Measurements from ENCODE around the gene COA3. TPM values are rescaled to one million over a fixed set of nuclear protein-coding genes. Genes with fewer than 3 reads are reported as not detected.

Gene COA3
- total RNA-seq, 4 donors from 2014 or later = 40.9 to 100 (median 51.8) TPM

DNA sequence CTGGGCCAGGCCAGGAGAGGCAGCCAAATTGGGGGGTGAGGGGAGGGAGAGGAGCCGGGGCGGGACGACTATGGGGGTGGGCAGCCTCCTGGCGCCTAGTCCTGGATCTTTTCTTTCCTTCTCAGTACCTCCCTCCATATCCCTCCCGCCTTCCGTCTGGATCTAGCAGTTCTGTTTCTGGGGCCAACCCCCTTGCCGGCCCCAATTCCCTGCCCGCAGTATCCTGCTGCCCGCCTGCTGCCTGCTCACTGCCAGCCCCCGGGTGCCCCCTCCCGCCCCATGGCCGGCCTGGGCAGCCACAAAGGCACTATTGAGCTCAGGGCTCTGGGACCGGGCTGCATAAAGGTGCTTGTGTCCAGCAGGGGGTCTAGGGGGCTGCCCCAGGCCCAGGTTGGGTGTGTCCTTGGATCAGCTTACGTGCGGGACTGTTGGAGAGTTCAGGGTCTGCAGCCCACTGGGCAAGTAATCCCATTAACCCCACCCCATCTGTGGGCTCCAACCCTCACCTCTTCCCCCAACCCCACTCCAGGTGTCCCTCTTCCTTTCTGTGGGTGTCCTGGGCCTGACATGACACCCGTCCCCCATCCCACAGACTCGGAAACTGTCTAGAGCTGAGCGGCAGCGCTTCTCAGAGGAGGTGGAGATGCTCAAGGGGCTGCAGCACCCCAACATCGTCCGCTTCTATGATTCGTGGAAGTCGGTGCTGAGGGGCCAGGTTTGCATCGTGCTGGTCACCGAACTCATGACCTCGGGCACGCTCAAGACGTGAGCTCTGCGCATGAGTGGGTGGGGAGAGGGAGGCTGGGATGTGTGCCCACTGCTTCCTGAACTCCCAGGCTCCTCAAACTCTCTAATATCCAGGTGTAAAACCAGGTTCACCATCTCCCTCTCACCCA is 16.1 kb downstream of the COA3 start:
- Histone ChIP-seq H3K27ac (no peak overlapping the region), H3K27me3 (peaks cover 13 to 42% of the 10 kb centered on the region in 2 donors), H3K36me3 (no peaks in the 10 kb centered on the region), H3K4me1 (peaks cover 0 to 9% of the 10 kb centered on the region in 2 donors), H3K9me3 (no peaks in the 10 kb centered on the region), H3K4me3 (no peak overlapping the region)
- TF ChIP-seq, protein P1, sequence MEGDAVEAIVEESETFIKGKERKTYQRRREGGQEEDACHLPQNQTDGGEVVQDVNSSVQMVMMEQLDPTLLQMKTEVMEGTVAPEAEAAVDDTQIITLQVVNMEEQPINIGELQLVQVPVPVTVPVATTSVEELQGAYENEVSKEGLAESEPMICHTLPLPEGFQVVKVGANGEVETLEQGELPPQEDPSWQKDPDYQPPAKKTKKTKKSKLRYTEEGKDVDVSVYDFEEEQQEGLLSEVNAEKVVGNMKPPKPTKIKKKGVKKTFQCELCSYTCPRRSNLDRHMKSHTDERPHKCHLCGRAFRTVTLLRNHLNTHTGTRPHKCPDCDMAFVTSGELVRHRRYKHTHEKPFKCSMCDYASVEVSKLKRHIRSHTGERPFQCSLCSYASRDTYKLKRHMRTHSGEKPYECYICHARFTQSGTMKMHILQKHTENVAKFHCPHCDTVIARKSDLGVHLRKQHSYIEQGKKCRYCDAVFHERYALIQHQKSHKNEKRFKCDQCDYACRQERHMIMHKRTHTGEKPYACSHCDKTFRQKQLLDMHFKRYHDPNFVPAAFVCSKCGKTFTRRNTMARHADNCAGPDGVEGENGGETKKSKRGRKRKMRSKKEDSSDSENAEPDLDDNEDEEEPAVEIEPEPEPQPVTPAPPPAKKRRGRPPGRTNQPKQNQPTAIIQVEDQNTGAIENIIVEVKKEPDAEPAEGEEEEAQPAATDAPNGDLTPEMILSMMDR (IDR thresholded peaks at IDR 0.05) = no peak
- TF ChIP-seq POLR2A (IDR thresholded peaks at IDR 0.05) = no peak
- intact Hi-C loops (cut with DNase I; ENCODE audit: low total_unique reads) = no loop called here
- DNase-seq = no peak

- intact Hi-C loops (cut with DNase I; ENCODE audit: low total_unique reads) = no loop called here
- no peak overlapping the region for H3K27ac ChIP-seq
Measured at GRCh38 chr17:42781639-42782165, 16.8 kb downstream of the COA3 start.

DNA sequence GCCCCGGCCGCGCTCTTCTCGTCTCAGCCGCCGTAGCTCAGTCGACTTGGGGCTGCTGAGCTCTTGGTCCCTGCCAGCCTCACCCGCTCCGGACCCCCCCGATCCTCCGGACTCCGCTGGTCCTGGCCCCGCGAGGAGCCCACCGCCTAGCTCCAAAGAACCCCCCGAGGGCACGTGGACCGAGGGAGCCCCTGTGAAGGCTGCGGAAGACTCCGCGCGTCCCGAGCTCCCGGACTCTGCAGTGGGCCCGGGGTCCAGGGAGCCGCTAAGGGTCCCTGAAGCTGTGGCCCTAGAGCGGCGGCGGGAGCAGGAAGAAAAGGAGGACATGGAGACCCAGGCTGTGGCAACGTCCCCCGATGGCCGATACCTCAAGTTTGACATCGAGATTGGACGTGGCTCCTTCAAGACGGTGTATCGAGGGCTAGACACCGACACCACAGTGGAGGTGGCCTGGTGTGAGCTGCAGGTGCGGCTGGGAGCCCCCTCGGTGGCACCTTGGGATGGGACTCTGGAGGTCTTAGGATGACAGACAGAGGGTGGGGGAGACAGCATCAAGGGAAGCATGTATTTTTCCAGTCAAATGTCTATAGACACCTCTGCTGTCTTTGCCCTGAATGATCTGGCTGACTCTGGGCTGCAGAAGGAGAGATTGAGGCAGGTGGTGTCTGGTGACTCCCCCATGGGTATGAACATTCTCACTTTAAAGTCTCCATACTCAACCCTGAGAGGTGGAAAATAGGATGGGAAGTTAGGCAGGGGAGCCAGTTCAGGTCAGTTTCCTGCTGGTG is 17.5 kb downstream of the COA3 start:
- TF ChIP-seq POLR2A (IDR thresholded peaks at IDR 0.05) = no peak
- TF ChIP-seq, protein P1 (IDR thresholded peaks at IDR 0.05) = no peak
- intact Hi-C loops (cut with DNase I; ENCODE audit: low total_unique reads) = no loop called here
- no peak overlapping the region for H3K27ac ChIP-seq
- H3K4me1 ChIP-seq = peaks cover 0 to 9% of the 10 kb centered on the region in 2 donors
- H3K9me3 ChIP-seq = no peaks in the 10 kb centered on the region
- peaks cover 13 to 40% of the 10 kb centered on the region in 2 donors for H3K27me3 ChIP-seq
- peak overlapping the region in 1 of 2 donors; percentile 37 for H3K4me3 ChIP-seq
- no peak for DNase-seq
- H3K36me3 ChIP-seq = no peaks in the 10 kb centered on the region

More at GRCh38 chr17:42781639-42782165, 16.8 kb downstream of the COA3 start:
- DNase-seq = no peak
- Histone ChIP-seq H3K4me3 (no peak overlapping the region), H3K9me3 (no peaks in the 10 kb centered on the region), H3K27me3 (peaks cover 13 to 42% of the 10 kb centered on the region in 2 donors), H3K4me1 (peaks cover 0 to 9% of the 10 kb centered on the region in 2 donors), H3K36me3 (no peaks in the 10 kb centered on the region)
- TF ChIP-seq POLR2A (IDR thresholded peaks at IDR 0.05) = no peak
- TF ChIP-seq, protein P1 (IDR thresholded peaks at IDR 0.05) = no peak

DNA sequence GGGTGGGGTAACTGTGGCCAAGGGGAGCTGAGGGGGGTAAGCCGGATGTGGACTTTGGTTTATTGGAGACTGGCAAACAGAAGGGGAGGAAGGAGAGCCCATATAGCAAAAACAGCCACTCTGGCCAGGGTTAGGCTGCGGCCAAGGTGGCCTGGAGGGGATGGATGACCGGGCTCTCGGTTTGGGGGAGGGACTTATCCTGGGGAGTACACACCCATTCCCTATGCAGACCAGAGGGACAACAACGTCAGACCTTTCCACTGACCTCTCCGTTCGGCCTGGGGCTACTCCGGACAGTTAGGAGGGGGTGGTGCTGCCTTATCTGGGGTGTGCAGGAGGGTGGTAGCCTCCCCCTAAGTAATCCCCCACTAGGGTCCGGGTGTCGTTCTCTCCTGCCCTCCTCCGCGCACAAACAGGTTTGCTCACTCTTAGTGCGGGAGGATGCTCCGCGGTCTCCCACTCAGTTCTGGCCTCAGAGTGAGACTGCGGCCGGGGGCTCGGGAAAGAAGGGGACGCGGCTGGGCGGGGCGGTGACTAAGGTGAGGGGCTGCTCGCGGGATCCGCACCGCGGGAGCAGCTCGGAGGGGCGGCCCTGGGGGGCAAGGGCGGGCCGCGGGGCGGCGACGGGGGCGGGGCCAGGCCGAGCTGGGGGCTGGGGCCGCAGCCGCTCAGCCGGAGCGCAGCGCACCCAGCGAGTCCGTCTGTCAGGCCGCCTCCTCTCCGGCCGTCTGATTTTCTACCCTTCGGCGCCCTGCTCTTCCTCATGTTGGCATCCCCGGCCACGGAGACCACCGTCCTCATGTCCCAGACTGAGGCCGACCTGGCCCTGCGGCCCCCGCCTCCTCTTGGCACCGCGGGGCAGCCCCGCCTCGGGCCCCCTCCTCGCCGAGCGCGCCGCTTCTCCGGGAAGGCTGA is 18.3 kb downstream of the COA3 start, which contains the start of gene WNK4:
WNK4 (plus strand) TSS at position 675 of the 915 bp plus-strand sequence; CDS start at position 764, 89 bp downstream.
- Histone ChIP-seq H3K9me3 (no peaks in the 10 kb centered on the region), H3K27me3 (peaks cover 13 to 32% of the 10 kb centered on the region in 2 donors), H3K4me3 (peak within 1 kb of the TSS in 1 of 2 donors; percentile 37), H3K36me3 (no peaks in the 10 kb centered on the region), H3K27ac (no peak within 1 kb of the TSS), H3K4me1 (peaks cover 0 to 9% of the 10 kb centered on the region in 2 donors)
- DNase-seq = no peak
- TF ChIP-seq, protein P1 (IDR thresholded peaks at IDR 0.05) = no peak
- no peak for TF ChIP-seq POLR2A (IDR thresholded peaks at IDR 0.05)
- intact Hi-C loops (cut with DNase I; ENCODE audit: low total_unique reads) = no loop called here

All from uterus (tissue), 4 donors.